NB4 (cell line): ENCODE data around the gene PF4V1.

ENCODE experiments used
- DNase-seq: peaks from one replicate; pipeline ENCODE4 v3.0.0; 2010; ENCODE audit warnings: low read depth
- H3K4me3 ChIP-seq: one replicate; pipeline ENCODE4 v1.5.1; 2011; ENCODE audit warnings: mild to moderate bottlenecking, low read depth, low read length, moderate library complexity
- MYC ChIP-seq: IDR thresholded peaks from 2 replicates; pipeline ENCODE4 v1.6.1; 2011; ENCODE audit warnings: low read depth, low read length
- POLR2A ChIP-seq: IDR thresholded peaks from 2 replicates; pipeline ENCODE4 v1.6.1; 2011; ENCODE audit warnings: mild to moderate bottlenecking; ENCODE audit not compliant: insufficient read length; ENCODE audit errors: extremely low read depth
- TF ChIP-seq, protein P1 (sequence below): IDR thresholded peaks from one replicate; pipeline ENCODE4 v1.5.1; 2012; ENCODE audit warnings: low read depth, low read length
- TF ChIP-seq, protein P2 (sequence below): IDR thresholded peaks from 2 replicates; pipeline ENCODE4 v1.6.1; 2011; ENCODE audit warnings: low read depth, low read length

Gene PF4V1

DNA sequence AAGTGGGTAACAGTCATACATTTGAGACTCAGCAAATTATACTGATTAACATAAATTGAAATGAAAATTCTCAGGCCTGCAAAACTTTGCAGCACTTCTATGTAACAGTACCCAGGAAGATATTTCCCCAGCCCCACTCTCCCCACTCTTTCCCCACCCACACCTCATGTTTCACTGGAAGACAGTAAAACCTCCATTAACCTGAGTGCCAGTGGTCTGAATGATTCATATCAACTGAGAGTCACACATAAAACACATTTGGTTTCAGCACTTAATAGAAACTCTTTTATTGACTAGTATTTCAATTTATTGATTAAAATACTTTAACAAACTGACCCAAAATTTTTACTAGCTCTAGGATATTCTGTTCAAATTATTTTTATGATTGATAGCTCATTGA is 9.7 kb upstream of the PF4V1 start:
- DNase-seq = peak; percentile 37
- TF ChIP-seq POLR2A (no peak), MYC (no peak)
- TF ChIP-seq, protein P1, sequence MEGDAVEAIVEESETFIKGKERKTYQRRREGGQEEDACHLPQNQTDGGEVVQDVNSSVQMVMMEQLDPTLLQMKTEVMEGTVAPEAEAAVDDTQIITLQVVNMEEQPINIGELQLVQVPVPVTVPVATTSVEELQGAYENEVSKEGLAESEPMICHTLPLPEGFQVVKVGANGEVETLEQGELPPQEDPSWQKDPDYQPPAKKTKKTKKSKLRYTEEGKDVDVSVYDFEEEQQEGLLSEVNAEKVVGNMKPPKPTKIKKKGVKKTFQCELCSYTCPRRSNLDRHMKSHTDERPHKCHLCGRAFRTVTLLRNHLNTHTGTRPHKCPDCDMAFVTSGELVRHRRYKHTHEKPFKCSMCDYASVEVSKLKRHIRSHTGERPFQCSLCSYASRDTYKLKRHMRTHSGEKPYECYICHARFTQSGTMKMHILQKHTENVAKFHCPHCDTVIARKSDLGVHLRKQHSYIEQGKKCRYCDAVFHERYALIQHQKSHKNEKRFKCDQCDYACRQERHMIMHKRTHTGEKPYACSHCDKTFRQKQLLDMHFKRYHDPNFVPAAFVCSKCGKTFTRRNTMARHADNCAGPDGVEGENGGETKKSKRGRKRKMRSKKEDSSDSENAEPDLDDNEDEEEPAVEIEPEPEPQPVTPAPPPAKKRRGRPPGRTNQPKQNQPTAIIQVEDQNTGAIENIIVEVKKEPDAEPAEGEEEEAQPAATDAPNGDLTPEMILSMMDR = no peak
- TF ChIP-seq, protein P2, sequence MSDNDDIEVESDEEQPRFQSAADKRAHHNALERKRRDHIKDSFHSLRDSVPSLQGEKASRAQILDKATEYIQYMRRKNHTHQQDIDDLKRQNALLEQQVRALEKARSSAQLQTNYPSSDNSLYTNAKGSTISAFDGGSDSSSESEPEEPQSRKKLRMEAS = no peak
- H3K4me3 ChIP-seq = no peak overlapping the region

DNA sequence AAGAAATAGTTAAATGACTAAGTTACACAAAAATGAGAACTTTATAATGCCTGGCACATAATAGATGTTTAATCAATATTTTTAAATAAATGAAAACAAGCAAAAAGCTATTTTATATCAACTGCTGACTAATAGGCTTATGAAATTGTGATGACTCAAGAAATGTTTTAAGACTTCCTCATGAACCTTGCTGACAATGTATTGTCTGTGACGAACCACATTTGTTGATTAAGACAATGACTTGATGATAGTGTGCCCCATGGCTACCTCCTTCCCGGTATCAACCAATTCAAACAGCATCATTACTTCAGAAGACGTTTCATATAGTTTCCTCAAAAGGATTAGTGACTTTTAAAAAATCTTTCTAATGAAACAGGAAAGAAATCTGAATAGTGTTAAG is 8.8 kb upstream of the PF4V1 start:
- DNase-seq = peak; percentile 75
- peak overlapping the region; percentile 6 for H3K4me3 ChIP-seq
- TF ChIP-seq, protein P2 = 0 out of 2 replicates have a peak, but pooled peaks have one; percentile 10
- TF ChIP-seq POLR2A = no peak

DNA sequence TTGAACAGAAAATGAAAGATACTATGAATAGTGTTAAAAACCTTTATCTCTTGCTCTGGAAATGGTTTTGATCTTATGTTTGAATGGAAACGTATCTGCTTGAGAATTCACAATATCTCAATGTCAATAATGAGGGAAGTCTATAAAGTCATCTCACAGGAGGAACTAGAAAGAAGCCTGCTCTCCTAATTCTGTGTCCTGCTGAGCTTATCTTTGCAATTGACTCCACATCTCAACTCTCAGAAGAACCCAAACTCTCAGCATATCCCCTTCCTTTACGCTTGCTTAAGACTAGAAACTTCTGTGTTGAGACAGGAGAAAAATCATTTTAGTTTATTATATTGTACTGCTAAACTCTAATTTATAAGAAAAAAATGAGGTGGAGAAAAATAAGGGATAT is 8.3 kb upstream of the PF4V1 start:
- DNase-seq = peak; percentile 57
- TF ChIP-seq MYC (no peak), POLR2A (no peak)
- TF ChIP-seq, protein P1 = no peak
- TF ChIP-seq, protein P2 = no peak
- H3K4me3 ChIP-seq = peak overlapping the region; percentile 6

DNA sequence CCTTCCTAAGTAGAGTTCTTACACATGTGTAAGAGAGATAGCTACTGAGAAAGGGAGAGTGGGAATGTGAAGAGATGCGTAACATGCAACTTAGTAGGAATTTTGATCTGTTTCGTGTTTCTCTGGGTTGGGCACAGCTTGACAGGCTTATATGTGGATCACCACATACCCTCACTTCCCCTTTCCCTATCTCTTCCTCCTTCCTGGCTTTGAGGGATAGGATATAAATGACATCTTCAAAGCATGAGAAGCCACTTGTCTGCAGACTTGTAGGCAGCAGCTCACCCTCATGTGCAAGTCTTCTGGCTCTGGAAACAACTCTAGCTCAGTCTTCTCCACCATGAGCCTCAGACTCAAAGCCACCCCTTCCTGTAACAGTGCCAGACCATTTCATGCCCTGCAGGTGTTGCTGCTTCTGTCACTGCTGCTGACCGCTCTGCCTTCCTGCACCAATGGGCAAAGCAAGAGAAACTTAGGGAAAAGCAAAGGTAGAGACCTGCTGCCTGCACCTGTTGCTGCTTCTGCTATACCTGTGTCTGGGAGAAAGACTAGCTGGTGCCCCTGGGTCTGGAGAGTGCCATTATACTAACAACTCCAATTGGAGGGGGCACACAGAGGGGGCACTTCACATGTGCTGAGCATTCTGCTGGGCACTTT is 5.4 kb upstream of the PF4V1 start:
- TF ChIP-seq, protein P1 = no peak
- TF ChIP-seq, protein P2 = no peak
- TF ChIP-seq MYC = no peak
- no peak for TF ChIP-seq POLR2A
- DNase-seq = peak; percentile 54
- no peak overlapping the region for H3K4me3 ChIP-seq

DNA sequence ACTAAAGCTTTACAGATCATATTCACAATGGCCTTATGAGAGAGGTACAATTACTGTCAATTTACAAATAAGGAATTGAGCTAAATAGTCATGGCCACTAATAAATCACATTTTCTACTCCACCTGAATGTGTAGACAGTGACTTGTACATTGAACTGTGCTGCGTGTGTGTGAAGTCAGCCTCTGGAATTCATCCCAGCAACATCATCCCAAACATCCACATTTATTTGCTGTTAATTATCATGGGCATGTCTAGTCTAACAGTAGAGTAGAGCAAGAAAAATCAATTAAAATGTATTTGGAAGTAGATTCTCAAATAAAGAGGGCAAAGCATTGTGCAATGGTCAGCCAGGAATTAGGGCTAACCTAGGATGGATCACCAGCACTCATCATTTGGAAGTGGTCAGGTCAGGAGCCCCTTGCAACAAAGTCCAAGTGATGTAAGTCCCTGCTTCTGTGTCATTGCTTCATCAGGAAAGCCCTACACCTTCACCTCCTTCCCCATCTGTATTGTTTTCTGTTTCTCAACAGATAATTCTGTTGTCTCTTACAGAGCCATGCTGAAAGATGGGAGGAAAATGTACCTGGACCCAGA is 4.8 kb upstream of the PF4V1 start:
- TF ChIP-seq, protein P2 = no peak
- no peak for TF ChIP-seq MYC
- TF ChIP-seq POLR2A = no peak
- TF ChIP-seq, protein P1 = no peak
- DNase-seq = no peak
- H3K4me3 ChIP-seq = no peak overlapping the region

DNA sequence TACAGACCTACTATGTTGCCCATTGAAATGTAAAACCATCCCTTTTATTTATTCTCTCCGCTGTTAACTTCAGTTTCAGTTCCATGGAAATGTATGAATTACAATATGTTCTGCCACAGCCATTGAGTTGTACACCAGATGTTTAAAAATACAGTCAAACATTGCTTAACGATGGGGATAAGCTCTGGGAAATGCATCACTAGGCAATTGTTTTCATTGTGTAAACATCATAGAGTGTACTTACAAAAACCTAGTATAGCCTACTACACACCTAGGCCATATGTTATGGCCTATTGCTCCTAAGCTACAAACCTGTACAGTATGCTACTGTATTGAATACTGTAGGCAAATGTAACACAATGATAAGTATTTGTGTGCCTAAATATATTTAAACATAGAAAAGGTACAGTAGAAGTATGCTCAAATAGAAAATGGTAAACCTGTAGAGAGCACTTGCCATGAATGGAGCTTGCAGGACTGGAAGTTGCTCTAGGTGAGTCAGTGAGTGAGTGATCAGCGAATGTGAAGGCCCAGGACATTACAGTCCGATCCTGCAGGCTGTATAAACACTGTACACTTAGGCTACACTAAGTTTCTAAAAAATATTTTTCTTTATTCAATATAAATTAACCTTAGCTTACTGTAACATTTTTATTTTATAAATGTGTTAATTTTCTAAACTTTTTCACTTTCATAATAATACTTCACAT is 2.7 kb upstream of the PF4V1 start:
- no peak for DNase-seq
- H3K4me3 ChIP-seq = no peak overlapping the region
- TF ChIP-seq POLR2A (no peak), MYC (no peak)
- TF ChIP-seq, protein P2 = no peak
- TF ChIP-seq, protein P1 = no peak
